Caki2 (cell line): Measurements from ENCODE around the gene SNHG17. TPM values are rescaled to one million over a fixed set of nuclear protein-coding genes. Genes with fewer than 3 reads are reported as not detected.
"Not testable (repeated sequence)": the region's sequence is repeated elsewhere in the genome, so short reads cannot be mapped to it uniquely, and the experiment has no call there.

Experiments
- DNase-seq: peaks from one replicate; pipeline ENCODE4 v3.0.0-alpha.2; 2015; ENCODE audit warnings: low read depth
- in situ Hi-C: cut with HindIII; loops from 2 replicates; pipeline ENCODE4 v1.10.0; 2016; ENCODE audit warnings: low sequenced_read_pairs, low pct_unique_long_range_greater_than_20kb, mixed read lengths
- total RNA-seq: library from RNA; depleted of rRNA; stranded (reverse); fragments of >200 nt; shearing (Covaris generic); gene quantifications from 2 replicates; pipeline ENCODE4 v1.2.3, GENCODE V29; 2014; ENCODE audit warnings: low replicate concordance; rRNA removed

Gene SNHG17
- total RNA-seq, 1 experiment from 2014 or later = 44.4 TPM

DNA sequence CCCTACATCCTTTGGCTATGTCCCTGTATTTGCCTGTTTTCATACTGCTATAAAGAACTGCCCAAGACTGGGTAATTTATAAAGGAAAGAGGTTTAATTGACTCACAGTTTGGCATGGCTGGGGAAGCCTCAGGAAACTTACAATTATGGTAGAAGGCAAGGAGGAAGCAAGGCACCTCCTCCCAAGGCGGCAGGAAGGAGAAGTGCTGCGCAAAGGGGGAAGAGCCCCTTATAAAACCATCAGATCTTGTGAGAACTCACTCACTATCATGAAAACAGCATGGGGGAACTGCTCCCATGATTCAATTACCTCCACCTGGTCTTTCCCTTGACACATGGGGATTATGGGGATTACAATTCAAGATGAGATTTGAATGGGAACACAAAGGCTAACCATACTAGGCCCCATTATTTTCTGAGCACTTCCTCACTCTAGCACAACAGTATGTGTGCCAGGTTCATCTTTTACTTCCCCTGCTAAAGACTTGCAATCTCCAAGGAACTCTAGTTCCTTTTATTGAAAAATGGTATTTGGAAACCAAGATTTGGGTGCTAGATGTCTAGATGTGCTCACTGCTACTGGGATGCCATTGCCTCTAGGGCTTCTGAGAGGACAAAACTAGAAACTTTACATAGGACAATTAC is 39.3 kb downstream of the SNHG17 start:
- DNase-seq, in situ Hi-C loops: not testable (repeated sequence)

DNA sequence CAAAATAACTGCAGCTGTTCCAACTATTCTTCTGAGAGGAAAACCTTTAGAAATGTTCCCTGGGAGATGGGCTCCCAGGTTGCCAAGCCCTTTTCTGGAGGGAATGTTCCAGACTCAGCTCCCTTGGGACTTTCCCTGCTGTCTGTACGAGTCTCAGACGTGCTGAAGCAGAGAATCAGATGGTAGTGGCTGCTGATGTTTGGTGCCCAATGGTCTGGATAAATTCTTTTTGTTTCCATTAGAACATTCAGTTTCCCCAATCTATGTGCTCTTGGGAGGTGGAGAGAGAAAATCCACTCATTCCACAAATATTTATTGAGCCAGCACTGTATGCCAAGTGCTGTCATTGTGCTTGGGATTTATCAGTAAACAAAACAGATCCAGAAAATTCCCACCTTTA is 40.0 kb downstream of the SNHG17 start:
- in situ Hi-C loops = no loop called here
- DNase-seq = no peak

- no peak for DNase-seq
- in situ Hi-C loops = no loop called here
These were observed 41.9 kb downstream of the SNHG17 start for GRCh38 chr20:38393259-38393658.

GRCh38 chr20:38392356-38392755 is 42.8 kb downstream of the SNHG17 start:
- no peak for DNase-seq
- in situ Hi-C loops = no loop called here

DNA sequence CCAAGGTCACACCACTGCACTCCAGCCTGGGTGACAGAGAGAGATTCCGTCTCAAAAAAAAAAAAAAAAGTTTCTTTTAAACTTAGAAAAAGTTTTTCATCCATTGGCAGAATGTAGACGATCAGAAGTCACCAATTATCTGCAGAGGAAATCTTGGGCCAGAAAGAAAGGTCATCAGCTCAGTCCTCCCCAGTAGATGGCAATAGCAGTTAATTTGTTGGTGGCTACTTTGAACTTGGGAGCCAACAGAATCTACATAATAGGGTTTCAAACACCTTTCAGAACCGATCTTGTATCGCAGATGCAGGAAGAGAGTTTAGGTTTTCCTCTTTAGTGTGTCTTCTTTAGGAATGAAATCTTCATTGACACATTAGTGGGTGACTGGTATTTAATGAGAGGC is 47.2 kb downstream of the SNHG17 start:
- in situ Hi-C loops = no loop called here
- no peak for DNase-seq

GRCh38 chr20:38386851-38387250 is 48.3 kb downstream of the SNHG17 start:
- no peak for DNase-seq
- in situ Hi-C loops = no loop called here

- DNase-seq = no peak
- in situ Hi-C loops = no loop called here
These were observed 49.1 kb downstream of the SNHG17 start for GRCh38 chr20:38386004-38386403.

GRCh38 chr20:38383147-38383546 is 52.0 kb downstream of the SNHG17 start:
- in situ Hi-C loops = no loop called here
- DNase-seq = no peak

DNA sequence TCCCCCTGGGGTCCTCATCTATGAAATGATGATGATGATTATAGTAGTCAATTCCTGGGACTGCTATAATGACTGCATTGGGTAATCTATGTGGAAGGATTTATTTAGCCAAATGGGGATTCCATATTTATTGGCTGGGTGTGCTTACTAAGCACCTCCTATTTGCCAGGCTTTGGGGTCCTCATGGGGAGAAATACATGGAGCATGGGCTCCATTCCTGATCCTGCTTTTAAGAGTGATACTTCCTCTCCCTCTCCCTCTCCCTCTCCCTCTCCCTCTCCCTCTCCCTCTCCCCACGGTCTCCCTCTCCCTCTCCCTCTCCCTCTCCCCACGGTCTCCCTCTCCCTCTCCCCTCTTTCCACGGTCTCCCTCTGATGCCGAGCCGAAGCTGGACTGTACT is 57.3 kb downstream of the SNHG17 start:
- in situ Hi-C loops, DNase-seq: not testable (repeated sequence)

DNA sequence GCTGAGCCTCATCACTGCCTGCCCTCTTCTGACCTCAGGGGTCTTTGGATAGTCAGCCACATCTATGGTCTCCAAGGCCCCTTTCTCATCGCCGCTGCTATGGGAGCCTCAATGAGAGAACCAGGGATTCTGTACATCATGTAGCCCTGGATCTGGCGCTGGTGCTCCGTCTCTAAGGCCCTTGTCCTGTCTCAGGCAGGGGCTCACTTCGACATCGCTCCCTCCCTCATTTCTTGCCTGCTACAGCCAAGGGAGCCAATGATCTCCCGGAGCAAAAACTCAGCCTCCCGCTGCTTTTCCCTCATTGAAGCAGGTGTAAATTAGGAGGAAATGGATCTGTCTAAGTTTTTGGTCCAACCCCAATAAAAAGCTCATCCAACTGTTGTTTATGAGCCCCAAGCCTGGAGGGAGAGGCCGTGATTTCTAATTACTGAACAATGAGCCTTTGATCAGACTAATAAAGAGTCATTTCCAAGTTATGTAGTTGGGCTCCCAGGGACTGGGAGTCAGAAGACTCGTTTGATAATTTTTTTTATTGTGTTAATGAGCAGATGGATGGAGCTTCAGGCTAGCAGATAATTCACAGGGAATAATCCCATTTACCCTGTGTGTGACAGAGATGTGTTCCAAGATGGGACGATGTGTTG is 58.0 kb downstream of the SNHG17 start:
- in situ Hi-C loops = no loop called here
- DNase-seq = no peak

- in situ Hi-C loops = no loop called here
- DNase-seq = no peak
These were observed 61.2 kb downstream of the SNHG17 start for GRCh38 chr20:38373898-38374297.

GRCh38 chr20:38373231-38373867 is 61.8 kb downstream of the SNHG17 start:
- DNase-seq = no peak
- in situ Hi-C loops = no loop called here

DNA sequence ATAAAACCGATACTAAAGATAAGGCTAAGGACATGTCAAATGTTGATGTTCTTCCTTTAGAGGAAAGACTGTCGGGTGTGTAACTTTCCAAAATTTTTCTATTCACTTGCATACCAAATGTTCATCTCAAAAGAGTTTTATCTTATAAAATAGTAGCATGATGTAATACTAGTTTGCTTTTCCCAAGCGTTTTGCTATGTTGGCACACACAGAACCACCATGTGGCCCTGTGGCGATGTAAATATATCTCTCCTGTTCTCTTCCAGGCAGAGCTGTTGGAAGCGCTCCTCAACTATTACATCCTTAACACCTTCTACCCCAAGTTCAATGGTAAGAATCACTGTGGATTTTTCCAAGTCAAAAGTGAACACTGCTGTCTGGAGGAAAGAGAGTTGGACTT is 62.3 kb downstream of the SNHG17 start:
- DNase-seq = no peak
- in situ Hi-C loops = no loop called here

Other genes starting within 250 kb of the SNHG17 start
- gene KIAA1755, start 174.6 kb downstream of the SNHG17 start, total RNA-seq = 0.20 TPM in 1 of 2 replicates, not detected in the other
- not detected in 2 replicates for gene BPI, start 131.2 kb downstream of the SNHG17 start, total RNA-seq
- gene LBP, start 88.8 kb downstream of the SNHG17 start, total RNA-seq = not detected in 2 replicates
- gene RALGAPB, start 37.5 kb upstream of the SNHG17 start, total RNA-seq = 4.5 and 4.8 TPM in 2 replicates
- gene ADIG, start 145.9 kb upstream of the SNHG17 start, total RNA-seq = not detected in 2 replicates
- 3.2 and 4.3 TPM in 2 replicates for gene ARHGAP40, start 166.5 kb upstream of the SNHG17 start, total RNA-seq